Activated CD4-positive, alpha-beta T cell treated with anti-CD3 and anti-CD28 coated beads, Interleukin-2, Interleukin-6, amounts not matched to agents 100 ng/mL and 50 ng/mL, durations not matched to agents 16 hours and 8 hours (primary cell): ENCODE data around the gene SLC17A7.

Experiments
- DNase-seq: peaks from one replicate; pipeline ENCODE4 v3.0.0-alpha.2; 2020

SLC17A7 gene

DNA sequence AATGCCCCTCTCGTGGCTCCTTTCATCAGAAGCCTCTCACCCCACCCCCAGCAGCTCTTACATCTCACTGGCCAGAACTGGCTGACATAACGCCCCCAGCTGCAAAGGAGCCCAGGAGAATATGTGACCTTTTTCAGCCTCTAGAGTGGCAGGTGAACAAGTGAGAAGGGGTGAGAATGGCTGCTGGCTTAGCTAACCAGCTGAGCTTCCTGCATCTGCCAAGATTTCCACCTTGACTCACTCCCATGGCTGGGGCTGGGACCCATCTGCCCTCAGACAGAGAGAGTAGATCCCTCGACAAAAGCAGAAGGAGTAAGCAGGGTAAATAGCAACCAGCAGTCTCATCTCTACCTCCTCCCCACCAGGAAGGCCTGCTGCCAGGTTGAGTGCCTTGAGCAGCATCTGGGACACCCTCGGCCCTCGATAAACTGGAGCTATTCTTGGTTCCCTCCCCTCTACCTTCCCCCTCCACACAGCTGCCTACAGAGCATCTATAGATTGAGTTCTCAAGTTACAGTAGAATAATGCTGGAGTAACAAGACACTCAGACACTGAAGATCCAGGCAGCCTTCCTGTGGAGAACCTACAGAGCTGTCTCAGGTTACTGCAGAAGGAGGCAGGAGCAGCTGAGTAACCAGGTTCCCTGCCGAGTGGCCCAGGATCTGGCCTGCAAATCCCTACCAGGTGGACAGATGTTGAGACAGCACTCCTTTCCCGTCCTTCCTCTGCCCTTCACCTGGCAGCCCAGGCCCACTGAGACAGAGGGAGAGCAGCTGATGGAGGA lies 37.7 kb downstream of the SLC17A7 start:
- no peak for DNase-seq

DNA sequence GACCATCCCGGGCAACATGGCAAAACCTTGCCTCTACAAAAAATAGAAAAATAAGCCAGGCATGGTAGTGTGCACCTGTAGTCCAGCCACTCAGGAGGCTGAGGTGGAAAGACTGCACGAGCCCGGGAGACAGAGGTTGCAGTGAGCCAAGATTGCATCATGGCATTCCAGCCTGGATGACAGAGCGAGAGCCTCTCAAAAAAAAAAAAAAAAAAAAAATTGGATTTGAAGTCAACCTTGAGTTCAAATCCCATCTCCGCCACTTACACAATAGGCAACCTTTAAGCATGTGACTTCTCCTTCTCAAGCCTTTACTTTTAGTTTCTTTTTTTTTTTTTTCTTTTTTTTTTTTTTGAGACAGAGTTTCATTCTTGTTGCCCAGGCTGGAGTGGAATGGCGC lies 41.3 kb downstream of the SLC17A7 start:
- DNase-seq, result no peak

GRCh38 chr19:49398931-49399330 lies 42.4 kb downstream of the SLC17A7 start:
- no peak for DNase-seq

DNA sequence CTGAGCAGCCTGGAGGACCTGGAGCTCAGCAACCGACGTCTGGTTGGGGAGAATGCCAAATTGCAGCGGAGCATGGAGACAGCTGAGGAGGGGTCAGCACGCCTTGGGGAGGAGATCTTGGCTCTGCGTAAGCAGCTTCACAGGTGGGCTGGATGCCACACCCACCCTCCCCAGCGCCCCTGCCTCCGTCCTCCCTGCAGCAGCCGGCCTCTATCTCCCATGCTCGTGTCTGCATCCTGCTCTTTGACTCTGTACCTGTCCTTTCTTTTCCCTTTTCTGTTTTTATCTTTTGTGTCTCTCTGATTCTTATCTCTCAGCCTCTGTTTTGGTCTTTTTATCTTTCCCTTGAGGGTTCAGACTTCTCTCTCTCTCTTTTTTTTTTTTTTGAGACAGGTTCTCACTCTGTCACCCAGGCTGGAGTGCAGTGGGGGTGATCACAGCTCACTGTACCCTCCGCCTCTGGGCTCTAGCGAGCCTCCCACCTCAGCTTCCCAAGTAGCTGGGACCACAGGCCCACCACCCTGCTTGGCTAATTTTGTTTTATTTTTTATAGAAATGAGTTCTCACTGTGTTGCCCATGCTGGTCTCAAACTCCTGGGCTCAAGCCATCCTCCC lies 43.2 kb downstream of the SLC17A7 start:
- DNase-seq, result no peak

DNA sequence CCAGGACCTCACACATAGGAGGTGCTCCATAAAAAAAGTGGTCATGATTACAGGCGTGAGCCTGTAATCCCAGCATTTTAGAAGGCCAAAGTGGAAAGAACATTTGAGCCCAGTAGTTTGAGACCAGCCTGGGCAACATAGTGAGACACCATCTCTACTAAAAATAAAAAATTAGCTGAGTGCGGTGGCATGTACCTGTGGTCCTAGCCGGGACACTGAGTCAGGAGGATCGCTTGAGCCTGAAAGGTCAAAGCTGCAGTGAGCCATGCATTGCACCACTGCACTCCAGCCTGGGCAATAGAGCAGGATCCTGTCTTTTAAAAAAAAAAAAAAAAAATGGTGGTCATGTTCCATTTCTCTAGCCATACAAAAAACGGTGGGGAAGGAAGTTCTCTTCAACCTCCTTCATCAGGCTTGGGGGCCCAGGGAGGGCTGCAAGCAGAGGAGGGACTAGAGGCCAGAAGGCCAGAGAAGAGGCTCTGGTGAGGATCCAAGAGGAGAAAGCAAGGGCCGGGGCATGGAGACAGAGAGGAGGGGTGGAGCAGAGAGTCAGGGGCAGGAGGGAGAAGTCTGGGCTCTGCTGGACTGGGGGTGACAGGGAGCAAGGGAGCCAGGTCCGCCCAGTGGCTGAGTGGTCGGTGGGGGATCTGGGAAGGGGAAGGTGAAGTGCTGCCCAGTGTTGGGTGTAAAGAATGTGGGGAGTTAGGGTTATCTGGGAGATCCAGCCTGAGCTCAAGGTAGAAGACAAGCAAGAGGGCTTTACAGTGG lies 44.4 kb downstream of the SLC17A7 start:
- DNase-seq, result no peak

DNA sequence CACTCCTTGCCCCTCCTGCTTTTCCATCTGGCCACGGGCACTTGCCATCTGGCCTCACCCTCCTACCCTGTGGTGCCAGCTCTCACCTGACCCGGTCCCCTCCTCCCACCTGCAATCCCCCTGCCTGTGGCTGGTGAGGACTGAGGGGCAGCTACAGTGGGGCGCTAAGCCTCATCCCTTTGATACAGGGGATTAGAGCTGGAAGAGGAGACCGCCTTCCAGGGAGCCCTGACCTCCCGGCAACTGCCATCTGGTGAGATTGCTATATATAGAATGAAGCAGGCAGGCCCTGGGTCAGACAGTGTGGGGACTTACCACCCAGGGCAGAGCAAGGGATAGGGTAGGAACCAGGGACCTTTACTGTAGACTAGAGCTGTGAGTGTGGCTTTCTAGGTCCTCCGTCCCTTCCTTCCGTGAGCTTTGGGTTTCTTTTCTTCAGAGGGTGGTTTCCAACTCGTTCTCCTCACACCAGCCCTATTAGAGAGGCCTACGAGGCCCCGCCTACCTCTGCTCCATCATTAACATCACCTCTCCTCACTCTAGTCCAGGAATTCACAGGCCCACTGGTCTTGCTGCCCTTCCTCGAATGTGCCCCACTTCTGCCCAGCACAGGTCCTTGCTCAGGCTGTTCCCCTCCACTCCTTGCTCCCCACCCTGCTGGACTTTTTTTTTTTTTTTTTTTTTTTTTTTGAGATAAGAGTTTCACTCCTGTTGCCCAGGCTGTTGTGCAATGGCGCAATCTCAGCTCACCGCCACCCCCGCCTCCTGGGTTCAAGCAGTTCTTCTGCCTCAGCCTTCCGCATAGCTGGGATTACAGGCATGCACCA lies 45.5 kb downstream of the SLC17A7 start:
- DNase-seq, result no peak

- no peak for DNase-seq
These were observed 47.4 kb downstream of the SLC17A7 start for GRCh38 chr19:49393881-49394280.

DNA sequence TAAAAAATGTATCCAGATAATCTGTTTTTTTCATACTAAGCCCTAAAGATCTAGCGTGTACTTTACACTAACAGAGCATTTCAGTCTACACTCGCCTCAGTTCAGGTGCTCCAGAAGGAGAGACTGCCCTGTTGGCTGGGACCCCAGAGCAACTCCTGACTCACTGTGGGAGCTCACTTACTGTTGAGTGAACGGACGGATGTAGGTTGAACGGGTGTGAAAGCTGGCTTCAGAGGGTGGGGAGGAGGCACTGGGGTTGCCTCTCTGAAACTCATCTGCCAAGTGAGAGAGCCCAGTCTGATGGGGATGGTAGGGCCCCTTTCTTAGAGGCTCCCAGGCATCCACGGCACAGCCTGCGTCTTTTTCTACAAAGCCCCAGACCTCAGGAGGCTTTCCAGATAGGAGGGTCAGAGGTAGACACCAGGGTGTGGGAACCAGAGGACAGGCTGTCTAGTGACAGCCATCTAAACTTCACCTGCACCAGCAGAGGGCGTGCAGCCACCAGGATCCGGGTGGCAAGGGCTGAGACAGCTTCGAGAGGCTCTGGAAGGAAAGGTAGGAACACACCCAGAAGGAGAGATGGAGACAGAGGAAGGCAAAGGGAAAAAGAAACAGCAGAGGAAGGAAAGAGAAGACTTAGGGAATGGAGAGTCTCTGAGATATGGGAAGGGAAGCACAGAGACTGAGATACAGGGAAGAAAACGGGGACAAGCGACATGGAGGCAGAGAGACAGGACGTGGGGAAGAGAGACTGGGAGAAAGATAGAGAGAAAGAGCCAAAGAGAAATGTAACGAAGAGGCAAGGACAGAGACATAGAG lies 49.5 kb downstream of the SLC17A7 start:
- DNase-seq, result peak; percentile 85

GRCh38 chr19:49390929-49391359 lies 50.4 kb downstream of the SLC17A7 start:
- DNase-seq, result no peak

GRCh38 chr19:49390131-49390928 lies 51.0 kb downstream of the SLC17A7 start:
- no peak for DNase-seq

- DNase-seq, result no peak
These were observed 51.9 kb downstream of the SLC17A7 start for GRCh38 chr19:49389406-49389805.

- DNase-seq, result peak; percentile 66
These were observed 53.4 kb downstream of the SLC17A7 start, which contains the start of gene KASH5 for GRCh38 chr19:49387936-49388372. Gene KASH5 (plus strand): TSS chr19:49388249. CDS start chr19:49390884, 2,635 bp downstream.

DNA sequence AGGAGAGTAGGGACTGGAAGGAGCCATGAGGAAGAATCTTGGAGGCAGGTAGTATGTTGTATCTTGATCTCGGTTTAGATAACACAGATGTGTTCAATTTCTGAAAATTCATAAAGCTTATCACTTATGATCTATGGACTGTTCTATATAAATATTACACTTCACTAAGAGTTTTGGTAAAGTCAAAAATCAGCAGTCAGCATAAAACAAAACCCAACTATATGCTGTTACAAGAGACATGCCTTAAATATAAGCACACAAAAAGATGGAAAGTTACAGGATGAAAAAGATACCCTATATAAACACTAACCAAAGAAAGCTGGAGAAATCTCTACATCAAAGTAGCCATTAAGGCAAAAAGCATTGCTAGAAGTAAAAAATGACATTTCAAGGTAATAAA lies 57.7 kb downstream of the SLC17A7 start:
- DNase-seq, result no peak

DNA sequence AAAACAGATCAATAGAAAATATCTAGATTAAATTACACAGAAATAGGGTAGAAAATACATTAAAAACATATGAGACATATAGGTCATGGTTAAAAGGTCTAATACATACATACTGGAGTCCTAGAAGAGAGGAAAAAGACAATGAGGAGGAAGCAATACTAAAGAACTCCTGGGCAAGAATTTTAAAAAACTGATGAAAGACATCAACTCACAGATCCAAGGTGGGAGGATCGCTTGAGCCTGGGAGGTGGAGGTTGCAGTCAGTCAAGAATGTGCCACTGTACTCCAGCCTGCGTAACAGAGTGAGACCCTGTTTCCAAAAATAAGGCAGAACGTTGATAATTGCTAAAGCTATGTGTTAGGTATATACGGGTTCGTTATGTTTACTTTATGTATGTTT lies 58.7 kb downstream of the SLC17A7 start:
- no peak for DNase-seq

DNA sequence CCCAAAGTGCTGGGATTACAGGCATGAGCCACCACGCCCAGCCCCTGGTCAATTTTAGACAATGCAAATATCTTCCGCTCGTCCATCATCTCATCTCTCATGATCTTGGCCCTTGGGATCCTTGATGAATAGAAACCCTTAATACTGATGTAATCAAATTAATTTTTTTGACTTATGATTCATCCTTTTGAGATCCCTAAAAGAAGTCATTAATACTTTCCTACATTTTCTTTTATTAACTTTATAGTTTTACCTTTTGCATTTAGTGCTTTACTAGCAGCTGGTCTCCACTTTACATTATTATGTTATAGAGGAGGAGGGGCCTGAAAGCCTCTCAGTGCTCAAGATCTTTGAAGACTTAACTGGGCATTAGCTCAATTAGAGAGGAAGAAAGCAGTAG lies 60.9 kb downstream of the SLC17A7 start:
- DNase-seq, result no peak
